ENCODE measurements around the gene PARN.

Gene PARN
- 61.2 to 103 (median 83.4) reads per million in 9 experiments for total RNA-seq

GRCh38 chr16:14629919-14630619 is at the start of gene PARN:
TSS of gene PARN (minus strand) at chr16:14630260. CDS start at chr16:14630125, 135 bp downstream.
- H3K27me3 Mint-ChIP-seq, result no peaks in the 10 kb centered on the region
- peaks cover 35 to 44% of the 10 kb centered on the region in 2 donors for H3K4me1 Mint-ChIP-seq (ENCODE audit: low read depth in 2 of 2)
- peaks cover 2 to 6% of the 10 kb centered on the region in 2 donors for H3K9me3 Mint-ChIP-seq
- ATAC-seq (replicated peaks), result peak; percentile 61
- H3K36me3 Mint-ChIP-seq (ENCODE audit: insufficient read depth), result peaks cover 66% of the 10 kb centered on the region
- DNase-seq, result peak; percentile 96 to 98 (median 98)
- peak within 1 kb of the TSS; percentile 98 to 99 for H3K27ac Mint-ChIP-seq
- H3K4me3 Mint-ChIP-seq, result peak within 1 kb of the TSS; percentile 95 to 97

- Mint-ChIP-seq H3K4me3 (no peak overlapping the region), H3K27ac (no peak overlapping the region), H3K9me3 (peaks cover 0 to 3% of the 10 kb centered on the region in 2 donors), H3K36me3 (ENCODE audit: insufficient read depth) (peaks cover 6% of the 10 kb centered on the region), H3K4me1 (ENCODE audit: low read depth in 2 of 2) (peaks cover 0 to 2% of the 10 kb centered on the region in 2 donors), H3K27me3 (peaks cover 20 to 33% of the 10 kb centered on the region in 2 donors)
- no peak for ATAC-seq (replicated peaks)
- DNase-seq, result no peak
These were observed 48.9 kb upstream of the PARN start for GRCh38 chr16:14678748-14679497.

GRCh38 chr16:14677627-14678026 is 47.6 kb upstream of the PARN start:
- Mint-ChIP-seq H3K4me1 (ENCODE audit: low read depth in 2 of 2) (peaks cover 0 to 7% of the 10 kb centered on the region in 2 donors), H3K27me3 (peaks cover 20 to 33% of the 10 kb centered on the region in 2 donors), H3K36me3 (ENCODE audit: insufficient read depth) (peaks cover 6% of the 10 kb centered on the region), H3K4me3 (no peak overlapping the region), H3K27ac (no peak overlapping the region), H3K9me3 (peaks cover 0 to 3% of the 10 kb centered on the region in 2 donors)
- DNase-seq, result no peak
- ATAC-seq (replicated peaks), result no peak

- no peak overlapping the region for H3K4me3 Mint-ChIP-seq
- peaks cover 6% of the 10 kb centered on the region for H3K36me3 Mint-ChIP-seq (ENCODE audit: insufficient read depth)
- ATAC-seq (replicated peaks) (no peak), DNase-seq (no peak)
- H3K4me1 Mint-ChIP-seq (ENCODE audit: low read depth in 2 of 2), result peaks cover 3 to 10% of the 10 kb centered on the region in 2 donors
- no peak overlapping the region for H3K27ac Mint-ChIP-seq
- peaks cover 0 to 3% of the 10 kb centered on the region in 2 donors for H3K9me3 Mint-ChIP-seq
- H3K27me3 Mint-ChIP-seq, result peaks cover 20 to 33% of the 10 kb centered on the region in 2 donors
These were observed 46.6 kb upstream of the PARN start for GRCh38 chr16:14676633-14677032.

- peaks cover 22% of the 10 kb centered on the region for H3K36me3 Mint-ChIP-seq (ENCODE audit: insufficient read depth)
- H3K27me3 Mint-ChIP-seq, result peaks cover 2 to 5% of the 10 kb centered on the region in 2 donors
- peaks cover 3 to 10% of the 10 kb centered on the region in 2 donors for H3K4me1 Mint-ChIP-seq (ENCODE audit: low read depth in 2 of 2)
- H3K4me3 Mint-ChIP-seq, result no peak overlapping the region
- DNase-seq (no peak), ATAC-seq (replicated peaks) (no peak)
- H3K9me3 Mint-ChIP-seq, result no peaks in the 10 kb centered on the region
- peak overlapping the region; percentile 11 to 14 for H3K27ac Mint-ChIP-seq
These were observed 42.4 kb upstream of the PARN start for GRCh38 chr16:14672403-14672971.

GRCh38 chr16:14669776-14670175 is 39.7 kb upstream of the PARN start:
- no peak for DNase-seq
- no peak for ATAC-seq (replicated peaks)
- H3K36me3 Mint-ChIP-seq (ENCODE audit: insufficient read depth), result peaks cover 45% of the 10 kb centered on the region
- no peak overlapping the region for H3K4me3 Mint-ChIP-seq
- peaks cover 3 to 10% of the 10 kb centered on the region in 2 donors for H3K4me1 Mint-ChIP-seq (ENCODE audit: low read depth in 2 of 2)
- peak overlapping the region in 1 of 2 donors; percentile 46 for H3K27ac Mint-ChIP-seq
- no peaks in the 10 kb centered on the region for H3K27me3 Mint-ChIP-seq
- no peaks in the 10 kb centered on the region for H3K9me3 Mint-ChIP-seq

GRCh38 chr16:14668556-14669223 is 38.6 kb upstream of the PARN start:
- Mint-ChIP-seq H3K4me1 (ENCODE audit: low read depth in 2 of 2) (peaks cover 3 to 7% of the 10 kb centered on the region in 2 donors), H3K36me3 (ENCODE audit: insufficient read depth) (peaks cover 54% of the 10 kb centered on the region), H3K27ac (no peak overlapping the region), H3K27me3 (no peaks in the 10 kb centered on the region), H3K9me3 (no peaks in the 10 kb centered on the region), H3K4me3 (no peak overlapping the region)
- ATAC-seq (replicated peaks) (no peak), DNase-seq (no peak)

- Mint-ChIP-seq H3K27ac (peak overlapping the region in 1 of 2 donors; percentile 46), H3K9me3 (no peaks in the 10 kb centered on the region), H3K27me3 (no peaks in the 10 kb centered on the region), H3K36me3 (ENCODE audit: insufficient read depth) (peaks cover 64% of the 10 kb centered on the region), H3K4me3 (no peak overlapping the region), H3K4me1 (ENCODE audit: low read depth in 2 of 2) (peaks cover 3% of the 10 kb centered on the region in 2 donors)
- no peak for DNase-seq
- ATAC-seq (replicated peaks), result no peak
These were observed 37.5 kb upstream of the PARN start for GRCh38 chr16:14667347-14668266.

GRCh38 chr16:14658063-14658462 is 28.0 kb upstream of the PARN start:
- no peaks in the 10 kb centered on the region for H3K27me3 Mint-ChIP-seq
- no peak for DNase-seq
- ATAC-seq (replicated peaks), result no peak
- peak overlapping the region in 1 of 2 donors; percentile 70 for H3K27ac Mint-ChIP-seq
- H3K36me3 Mint-ChIP-seq (ENCODE audit: insufficient read depth), result peaks cover 82% of the 10 kb centered on the region
- H3K9me3 Mint-ChIP-seq, result no peaks in the 10 kb centered on the region
- no peaks in the 10 kb centered on the region for H3K4me1 Mint-ChIP-seq (ENCODE audit: low read depth in 2 of 2)
- no peak overlapping the region for H3K4me3 Mint-ChIP-seq

- Mint-ChIP-seq H3K27me3 (no peaks in the 10 kb centered on the region), H3K9me3 (no peaks in the 10 kb centered on the region)
These were observed 22.7 kb upstream of the PARN start for GRCh38 chr16:14652726-14653125.

GRCh38 chr16:14650629-14651028 is 20.6 kb upstream of the PARN start:
- Mint-ChIP-seq H3K9me3 (no peaks in the 10 kb centered on the region), H3K36me3 (ENCODE audit: insufficient read depth) (peaks cover 92% of the 10 kb centered on the region), H3K27me3 (no peaks in the 10 kb centered on the region), H3K4me3 (no peak overlapping the region), H3K27ac (peak overlapping the region in 1 of 2 donors; percentile 31), H3K4me1 (ENCODE audit: low read depth in 2 of 2) (no peaks in the 10 kb centered on the region)
- no peak for DNase-seq
- ATAC-seq (replicated peaks), result no peak

More at GRCh38 chr16:14652726-14653125, 22.7 kb upstream of the PARN start:
- ATAC-seq (replicated peaks) (no peak), DNase-seq (no peak)
- Mint-ChIP-seq H3K4me1 (ENCODE audit: low read depth in 2 of 2) (no peaks in the 10 kb centered on the region), H3K36me3 (ENCODE audit: insufficient read depth) (peaks cover 86% of the 10 kb centered on the region), H3K27ac (no peak overlapping the region), H3K4me3 (no peak overlapping the region)

GRCh38 chr16:14649816-14650215 is 19.8 kb upstream of the PARN start:
- H3K9me3 Mint-ChIP-seq, result no peaks in the 10 kb centered on the region
- H3K4me1 Mint-ChIP-seq (ENCODE audit: low read depth in 2 of 2), result no peaks in the 10 kb centered on the region
- H3K27ac Mint-ChIP-seq, result peak overlapping the region in 1 of 2 donors; percentile 31
- H3K36me3 Mint-ChIP-seq (ENCODE audit: insufficient read depth), result peaks cover 92% of the 10 kb centered on the region
- DNase-seq (no peak), ATAC-seq (replicated peaks) (no peak)
- H3K27me3 Mint-ChIP-seq, result no peaks in the 10 kb centered on the region
- H3K4me3 Mint-ChIP-seq, result no peak overlapping the region

All from effector memory CD8-positive, alpha-beta T cell (primary cell).